Measurements from ENCODE around the gene ANP32A.
A peak's percentile ranks its signal among the peaks of the same experiment; 100 is the strongest.
"Not testable (repeated sequence)": the region's sequence is repeated elsewhere in the genome, so short reads cannot be mapped to it uniquely, and the experiment has no call there.

ANP32A gene

GRCh38 chr15:68820295-68821189 lies at the start of gene ANP32A:
TSS of gene ANP32A (minus strand) at chr15:68820895. CDS start at chr15:68820751, 144 bp downstream.
- DNase-seq (ENCODE audit: low read depth): peak; percentile 74

GRCh38 chr15:68868296-68868695 lies 47.6 kb upstream of the ANP32A start:
- no peak for DNase-seq (ENCODE audit: low read depth)

GRCh38 chr15:68862415-68862814 lies 41.7 kb upstream of the ANP32A start:
- no peak for DNase-seq (ENCODE audit: low read depth)

GRCh38 chr15:68858666-68859065 lies 38.0 kb upstream of the ANP32A start:
- DNase-seq (ENCODE audit: low read depth): not testable (repeated sequence)

GRCh38 chr15:68857443-68857842 lies 36.7 kb upstream of the ANP32A start:
- DNase-seq (ENCODE audit: low read depth): not testable (repeated sequence)

GRCh38 chr15:68852461-68852860 lies 31.8 kb upstream of the ANP32A start:
- no peak for DNase-seq (ENCODE audit: low read depth)

- no peak for DNase-seq (ENCODE audit: low read depth)
Observed at GRCh38 chr15:68851971-68852370, 31.3 kb upstream of the ANP32A start.

- no peak for DNase-seq (ENCODE audit: low read depth)
Observed at GRCh38 chr15:68849497-68849896, 28.8 kb upstream of the ANP32A start.

GRCh38 chr15:68846851-68847439 lies 26.2 kb upstream of the ANP32A start:
- no peak for DNase-seq (ENCODE audit: low read depth)

- no peak for DNase-seq (ENCODE audit: low read depth)
Observed at GRCh38 chr15:68844856-68845550, 24.3 kb upstream of the ANP32A start.

- no peak for DNase-seq (ENCODE audit: low read depth)
Observed at GRCh38 chr15:68843425-68844311, 23.0 kb upstream of the ANP32A start.

GRCh38 chr15:68842958-68843357 lies 22.3 kb upstream of the ANP32A start:
- DNase-seq (ENCODE audit: low read depth): no peak

- no peak for DNase-seq (ENCODE audit: low read depth)
Observed at GRCh38 chr15:68834346-68834745, 13.7 kb upstream of the ANP32A start.

- no peak for DNase-seq (ENCODE audit: low read depth)
Observed at GRCh38 chr15:68833700-68834331, 13.1 kb upstream of the ANP32A start.

GRCh38 chr15:68830141-68830785 lies 9.6 kb upstream of the ANP32A start:
- DNase-seq (ENCODE audit: low read depth): no peak

- DNase-seq (ENCODE audit: low read depth): no peak
Observed at GRCh38 chr15:68829068-68829467, 8.4 kb upstream of the ANP32A start.

- no peak for DNase-seq (ENCODE audit: low read depth)
Observed at GRCh38 chr15:68823561-68823960, 2.9 kb upstream of the ANP32A start.

- no peak for DNase-seq (ENCODE audit: low read depth)
Observed at GRCh38 chr15:68822818-68823217, 2.1 kb upstream of the ANP32A start.

- DNase-seq (ENCODE audit: low read depth): no peak
Observed at GRCh38 chr15:68821841-68822381, 1.2 kb upstream of the ANP32A start.

- no peak for DNase-seq (ENCODE audit: low read depth)
Observed at GRCh38 chr15:68821190-68821840, 620 bp upstream of the ANP32A start.
